Liver (tissue), 3 donors: ENCODE data around the gene NUP214.

Experiments
- ATF3 ChIP-seq: IDR thresholded peaks from 2 replicates; pipeline ENCODE4 v1.6.1; 2016; ENCODE audit warnings: antibody characterized with exemption
- CTCF ChIP-seq: fragments of 150-350 bp; IDR thresholded peaks from 2 replicates; pipeline ENCODE4 v1.5.1; 2017; ENCODE audit warnings: improper control_type of control experiment, low read depth, low read length; ENCODE audit not compliant: missing input control
- EGR1 ChIP-seq, 2 donors: IDR thresholded peaks; 2 replicates each; pipeline ENCODE4 v1.6.1; 2016 to 2018; ENCODE audit warnings: antibody characterized with exemption in 2 of 2, low read depth in 2 of 2
- FOXA1 ChIP-seq: IDR thresholded peaks from 2 replicates; pipeline ENCODE4 v1.6.1; 2016; ENCODE audit warnings: antibody characterized with exemption
- HNF4A ChIP-seq, 2 donors: conservative IDR thresholded peaks; 2 replicates each; pipeline ENCODE4 v1.6.1; 2016; ENCODE audit warnings: antibody characterized with exemption in 2 of 2, mild to moderate bottlenecking in 2 of 2
- JUND ChIP-seq, 2 donors: IDR thresholded peaks; 2 replicates each; pipeline ENCODE4 v1.6.1; 2016; ENCODE audit warnings: antibody characterized with exemption in 2 of 2
- MAX ChIP-seq: IDR thresholded peaks from 2 replicates; pipeline ENCODE4 v1.6.1; 2016; ENCODE audit warnings: antibody characterized with exemption
- RAD21 ChIP-seq, 2 donors: IDR thresholded peaks; 2 replicates each; pipeline ENCODE4 v1.6.1; 2016; ENCODE audit warnings: antibody characterized with exemption in 2 of 2, mild to moderate bottlenecking in 2 of 2
- REST ChIP-seq: IDR thresholded peaks from 2 replicates; pipeline ENCODE4 v1.6.1; 2016; ENCODE audit warnings: antibody characterized with exemption, mild to moderate bottlenecking
- RXRA ChIP-seq, 2 donors: IDR thresholded peaks; 2 replicates each; pipeline ENCODE4 v1.6.1; 2017 to 2018; ENCODE audit warnings: antibody characterized with exemption in 2 of 2, mild to moderate bottlenecking in 1 of 2
- SP1 ChIP-seq: IDR thresholded peaks from 2 replicates; pipeline ENCODE4 v1.6.1; 2018; ENCODE audit warnings: antibody characterized with exemption, mild to moderate bottlenecking
- TAF1 ChIP-seq: conservative IDR thresholded peaks from 2 replicates; pipeline ENCODE4 v1.6.1; 2016; ENCODE audit warnings: antibody characterized with exemption, mild to moderate bottlenecking
- YY1 ChIP-seq: IDR thresholded peaks from 2 replicates; pipeline ENCODE4 v1.6.1; 2016; ENCODE audit warnings: antibody characterized with exemption, mild to moderate bottlenecking
- TF ChIP-seq, protein P1 (sequence below): IDR thresholded peaks from 2 replicates; pipeline ENCODE4 v1.6.1; 2016; ENCODE audit warnings: antibody characterized with exemption
- donor health status: healthy.
- donor health status: healthy.

DNA sequence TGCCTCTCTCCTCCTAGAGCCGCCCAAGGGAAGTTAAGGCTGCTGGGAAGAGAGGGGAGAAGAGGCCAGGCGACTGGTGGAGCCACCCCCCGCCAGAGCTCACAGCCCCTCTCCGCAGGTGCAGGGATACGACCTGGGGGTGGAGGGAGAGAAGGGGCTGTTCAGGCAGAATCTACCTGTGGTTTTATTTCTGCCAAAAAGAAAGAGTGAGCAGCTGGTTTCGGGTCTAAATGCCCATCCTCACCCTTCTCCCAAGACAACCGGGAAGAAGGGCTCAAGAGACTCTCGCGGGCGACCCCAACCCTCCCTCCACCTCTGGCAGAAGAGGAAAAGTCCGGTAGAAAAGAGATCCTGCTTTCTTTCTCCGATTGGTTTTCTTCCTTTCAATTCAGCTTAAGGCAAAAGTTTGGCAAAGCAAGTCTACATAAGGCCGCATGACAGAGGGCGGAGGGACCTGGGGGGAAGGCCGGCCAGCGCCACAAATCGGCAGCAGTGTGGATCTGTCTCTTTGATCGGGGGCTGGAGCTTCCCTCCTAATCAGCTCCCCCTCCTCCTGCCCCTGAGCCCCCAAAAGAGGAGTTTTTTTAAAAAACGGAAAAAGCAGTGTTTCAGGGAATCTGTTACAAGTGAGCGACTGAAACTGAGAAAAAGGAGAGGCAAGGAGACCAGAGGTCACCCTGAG, 134.7 kb downstream of the NUP214 start:
- TF ChIP-seq TAF1: no peak
- TF ChIP-seq, protein P1, sequence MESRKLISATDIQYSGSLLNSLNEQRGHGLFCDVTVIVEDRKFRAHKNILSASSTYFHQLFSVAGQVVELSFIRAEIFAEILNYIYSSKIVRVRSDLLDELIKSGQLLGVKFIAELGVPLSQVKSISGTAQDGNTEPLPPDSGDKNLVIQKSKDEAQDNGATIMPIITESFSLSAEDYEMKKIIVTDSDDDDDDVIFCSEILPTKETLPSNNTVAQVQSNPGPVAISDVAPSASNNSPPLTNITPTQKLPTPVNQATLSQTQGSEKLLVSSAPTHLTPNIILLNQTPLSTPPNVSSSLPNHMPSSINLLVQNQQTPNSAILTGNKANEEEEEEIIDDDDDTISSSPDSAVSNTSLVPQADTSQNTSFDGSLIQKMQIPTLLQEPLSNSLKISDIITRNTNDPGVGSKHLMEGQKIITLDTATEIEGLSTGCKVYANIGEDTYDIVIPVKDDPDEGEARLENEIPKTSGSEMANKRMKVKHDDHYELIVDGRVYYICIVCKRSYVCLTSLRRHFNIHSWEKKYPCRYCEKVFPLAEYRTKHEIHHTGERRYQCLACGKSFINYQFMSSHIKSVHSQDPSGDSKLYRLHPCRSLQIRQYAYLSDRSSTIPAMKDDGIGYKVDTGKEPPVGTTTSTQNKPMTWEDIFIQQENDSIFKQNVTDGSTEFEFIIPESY: no peak
- TF ChIP-seq CTCF: no peak
- TF ChIP-seq SP1: no peak
- TF ChIP-seq FOXA1: no peak
- TF ChIP-seq MAX: no peak
- no peak for TF ChIP-seq REST
- TF ChIP-seq RAD21 (IDR thresholded peaks at IDR 0.05): no peak
- TF ChIP-seq HNF4A (conservative IDR thresholded peaks at IDR 0.05): no peak
- TF ChIP-seq EGR1 (IDR thresholded peaks at IDR 0.05; ENCODE audit: low read depth in 2 of 2): no peak
- no peak for TF ChIP-seq JUND (IDR thresholded peaks at IDR 0.05)
- TF ChIP-seq RXRA (IDR thresholded peaks at IDR 0.05): no peak
- no peak for TF ChIP-seq ATF3
- no peak for TF ChIP-seq YY1
